BLaER1 treated with 17β-estradiol and CSF1 and Interleukin-3, amounts not matched to agents 10 nM and 100 nM (cell line): Measurements from ENCODE around the gene SLC2A8.

Experiments used
- H3K27ac ChIP-seq, 11 experiments: shearing (Covaris generic); formaldehyde crosslinking; 2 replicates each; pipeline ENCODE4 v1.8.1; 2022
- H3K27me3 ChIP-seq, 11 experiments: shearing (Covaris generic); formaldehyde crosslinking; 2 replicates each; pipeline ENCODE4 v1.8.1; 2022
- H3K36me3 ChIP-seq, 11 experiments: shearing (Covaris generic); formaldehyde crosslinking; 2 replicates each; pipeline ENCODE4 v1.8.1; 2022
- H3K4me1 ChIP-seq, 10 experiments: shearing (Covaris generic); formaldehyde crosslinking; 2 replicates each; pipeline ENCODE4 v1.8.1; 2022
- H3K4me2 ChIP-seq, 11 experiments: shearing (Covaris generic); formaldehyde crosslinking; 2 replicates each; pipeline ENCODE4 v1.8.1; 2022
- H3K4me3 ChIP-seq, 10 experiments: shearing (Covaris generic); formaldehyde crosslinking; 2 replicates each; pipeline ENCODE4 v1.8.1; 2022
- H3K9ac ChIP-seq, 11 experiments: shearing (Covaris generic); formaldehyde crosslinking; 2 replicates each; pipeline ENCODE4 v1.8.1; 2022
- H3K9me3 ChIP-seq, 11 experiments: shearing (Covaris generic); formaldehyde crosslinking; replicated peaks in 1 of 11; 2 replicates each; pipeline ENCODE4 v1.8.1; 2022
- H4K20me1 ChIP-seq, 11 experiments: shearing (Covaris generic); formaldehyde crosslinking; 2 replicates each; pipeline ENCODE4 v1.8.1; 2022
- Cebpa-rat ChIP-seq, 11 experiments: shearing (Covaris generic); IDR thresholded peaks; 2 replicates each; pipeline ENCODE4 v1.8.1; 2022

The SLC2A8 gene

DNA sequence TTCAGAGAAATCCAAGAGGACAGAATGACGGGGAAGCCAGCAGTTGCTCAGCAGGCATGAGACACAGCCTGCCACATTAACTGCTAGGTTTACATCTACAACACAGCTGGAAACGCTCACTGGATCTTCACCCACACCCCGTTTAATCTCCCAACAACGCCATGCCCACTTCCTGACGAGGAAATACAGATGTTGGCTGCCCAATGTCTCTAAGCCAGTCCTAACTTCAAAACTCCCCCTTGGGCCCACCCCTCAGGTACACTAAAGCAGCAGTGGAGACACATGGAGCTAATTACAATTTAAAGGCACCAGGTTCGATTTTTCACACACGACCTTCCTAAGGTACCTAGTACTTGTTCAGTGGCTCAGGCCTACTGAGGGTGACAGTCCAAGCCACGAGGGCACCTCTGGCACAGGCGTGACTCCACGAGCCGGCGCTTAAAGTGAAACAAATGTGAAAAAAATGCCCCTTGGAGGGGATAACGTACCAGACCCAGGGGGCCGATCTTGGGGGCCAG is 53.3 kb downstream of the SLC2A8 start:
- H3K4me2 ChIP-seq: peak overlapping the region; percentile 91 to 100 (median 97)
- H3K9me3 ChIP-seq: peaks cover 0 to 34% (median 12%) of the 10 kb centered on the region in 11 experiments; a peak in 18 of 22 replicates
- no peaks in the 10 kb centered on the region for H3K27me3 ChIP-seq
- TF ChIP-seq Cebpa-rat (IDR thresholded peaks at IDR 0.05): no peak
- H4K20me1 ChIP-seq: peaks cover 51 to 58% (median 57%) of the 10 kb centered on the region in 11 experiments
- peak overlapping the region; percentile 87 to 100 (median 96) for H3K4me3 ChIP-seq
- peaks cover 32 to 58% (median 47%) of the 10 kb centered on the region in 10 experiments for H3K4me1 ChIP-seq
- H3K36me3 ChIP-seq: peaks cover 53 to 70% (median 55%) of the 10 kb centered on the region in 11 experiments
- H3K27ac ChIP-seq: peak overlapping the region; percentile 80 to 99 (median 95)
- H3K9ac ChIP-seq: peak overlapping the region; percentile 94 to 100 (median 98)

DNA sequence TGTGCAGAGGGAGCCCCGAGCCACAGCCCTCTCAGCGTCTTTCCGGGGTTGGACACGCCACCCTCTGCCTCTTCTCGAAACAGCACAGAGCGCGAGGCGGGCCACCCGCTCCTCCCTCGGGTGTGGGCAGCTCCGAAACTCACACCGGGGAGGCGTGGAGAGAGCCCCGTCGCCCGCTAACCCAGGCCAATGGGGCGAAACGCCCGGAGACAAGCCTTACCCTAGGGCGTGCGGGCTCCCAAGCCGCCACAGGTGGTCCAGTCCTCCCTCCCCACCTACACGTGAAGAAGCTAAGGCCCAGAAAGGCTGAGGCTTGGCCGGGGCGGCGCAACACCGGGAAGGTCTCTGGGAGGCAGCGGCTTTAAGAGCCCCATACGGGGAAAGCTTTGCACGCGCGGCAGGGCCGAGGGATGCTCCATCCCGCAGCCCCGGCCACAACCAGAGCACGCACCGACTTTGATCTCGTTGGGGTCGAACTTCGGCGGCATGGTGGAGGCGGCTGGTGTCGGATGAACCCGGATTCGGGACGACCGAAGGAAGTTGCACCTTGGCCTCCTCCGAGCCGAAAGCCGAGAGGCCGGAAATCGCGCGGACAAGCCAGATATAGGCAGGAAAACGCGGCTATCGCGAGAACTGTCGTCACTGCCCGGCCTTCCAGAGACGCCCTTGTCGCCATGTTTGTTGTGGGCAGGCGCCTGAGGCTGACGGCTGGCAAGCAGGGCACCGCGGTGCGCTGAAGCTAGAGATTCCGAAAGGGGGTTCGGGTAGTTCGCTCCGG is 54.0 kb downstream of the SLC2A8 start, which contains the start of the genes LRSAM1 and RPL12:
LRSAM1 (plus strand) TSS at position 681 of the 778 bp plus-strand sequence. CDS start 3,018 bp downstream, outside the sequence.
RPL12 (minus strand) TSS at position 577 of the 778 bp plus-strand sequence; CDS start at position 488, 89 bp downstream.
- Histone ChIP-seq H3K9ac (peak within 1 kb of the TSS; percentile 94 to 100 (median 98)), H3K4me1 (peaks cover 32 to 65% (median 54%) of the 10 kb centered on the region in 10 experiments), H3K27ac (peak within 1 kb of the TSS; percentile 80 to 99 (median 95)), H3K9me3 (peaks cover 0 to 27% (median 4%) of the 10 kb centered on the region in 11 experiments; a peak in 14 of 22 replicates), H4K20me1 (peaks cover 50 to 51% (median 50%) of the 10 kb centered on the region in 11 experiments), H3K36me3 (peaks cover 46 to 63% (median 48%) of the 10 kb centered on the region in 11 experiments), H3K4me3 (peak within 1 kb of the TSS; percentile 87 to 100 (median 96)), H3K27me3 (no peaks in the 10 kb centered on the region), H3K4me2 (peak within 1 kb of the TSS; percentile 91 to 100 (median 97))
- TF ChIP-seq Cebpa-rat (IDR thresholded peaks at IDR 0.05): no peak

GRCh38 chr9:127451608-127451857 is 54.6 kb downstream of the SLC2A8 start:
- H3K4me2 ChIP-seq: peak overlapping the region; percentile 85 to 99 (median 91)
- H3K9ac ChIP-seq: peak overlapping the region; percentile 94 to 100 (median 98)
- no peaks in the 10 kb centered on the region for H3K27me3 ChIP-seq
- peaks cover 0 to 22% (median 0%) of the 10 kb centered on the region in 11 experiments; a peak in 8 of 22 replicates for H3K9me3 ChIP-seq
- peak overlapping the region; percentile 80 to 99 (median 95) for H3K27ac ChIP-seq
- H3K36me3 ChIP-seq: peaks cover 41 to 58% (median 43%) of the 10 kb centered on the region in 11 experiments
- TF ChIP-seq Cebpa-rat (IDR thresholded peaks at IDR 0.05): no peak
- peaks cover 44 to 46% (median 45%) of the 10 kb centered on the region in 11 experiments for H4K20me1 ChIP-seq
- peak overlapping the region; percentile 87 to 100 (median 96) for H3K4me3 ChIP-seq
- peaks cover 32 to 70% (median 56%) of the 10 kb centered on the region in 10 experiments for H3K4me1 ChIP-seq

GRCh38 chr9:127451858-127452656 is 55.1 kb downstream of the SLC2A8 start:
- TF ChIP-seq Cebpa-rat (IDR thresholded peaks at IDR 0.05): no peak
- peaks cover 32 to 68% (median 52%) of the 10 kb centered on the region in 10 experiments for H3K4me1 ChIP-seq
- peak overlapping the region; percentile 94 to 100 (median 98) for H3K9ac ChIP-seq
- H3K4me3 ChIP-seq: peak overlapping the region; percentile 87 to 100 (median 96)
- H3K9me3 ChIP-seq: peaks cover 0 to 17% (median 0%) of the 10 kb centered on the region in 11 experiments; a peak in 8 of 22 replicates
- H4K20me1 ChIP-seq: peaks cover 39 to 40% (median 40%) of the 10 kb centered on the region in 11 experiments
- H3K27ac ChIP-seq: peak overlapping the region; percentile 80 to 99 (median 95)
- H3K36me3 ChIP-seq: peaks cover 36 to 56% (median 42%) of the 10 kb centered on the region in 11 experiments
- no peaks in the 10 kb centered on the region for H3K27me3 ChIP-seq
- peak overlapping the region; percentile 85 to 99 (median 91) for H3K4me2 ChIP-seq

DNA sequence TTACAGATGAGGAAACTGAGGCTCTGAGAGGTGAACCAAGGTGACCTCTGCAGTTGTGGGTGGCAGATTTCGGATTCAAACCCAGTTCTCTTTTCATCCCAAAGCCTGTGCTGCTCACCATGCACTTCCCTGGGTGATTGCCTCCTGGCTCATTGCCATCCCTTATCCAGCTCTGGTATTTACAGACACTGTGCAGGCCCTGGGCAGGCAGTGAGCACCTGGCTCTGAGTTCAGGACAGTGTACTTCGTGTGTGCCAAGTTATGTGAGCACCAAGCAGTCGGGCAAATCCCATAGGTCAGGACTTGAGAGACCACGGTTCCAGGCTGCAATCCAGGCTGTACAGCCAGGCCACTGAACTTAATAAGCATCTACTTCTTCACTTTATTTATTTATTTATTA is 55.7 kb downstream of the SLC2A8 start:
- peaks cover 0 to 10% (median 0%) of the 10 kb centered on the region in 11 experiments; a peak in 6 of 22 replicates for H3K9me3 ChIP-seq
- peak overlapping the region in 8 of 10 experiments; percentile 87 to 100 (median 96); a peak in 12 of 20 replicates for H3K4me3 ChIP-seq
- TF ChIP-seq Cebpa-rat (IDR thresholded peaks at IDR 0.05): no peak
- peaks cover 30 to 56% (median 42%) of the 10 kb centered on the region in 11 experiments for H3K36me3 ChIP-seq
- peaks cover 32 to 68% (median 46%) of the 10 kb centered on the region in 10 experiments for H3K4me1 ChIP-seq
- H3K27me3 ChIP-seq: no peaks in the 10 kb centered on the region
- peak overlapping the region in 2 of 11 experiments; percentile 98; a peak in 1 of 22 replicates for H3K9ac ChIP-seq
- peaks cover 33 to 34% (median 33%) of the 10 kb centered on the region in 11 experiments for H4K20me1 ChIP-seq
- H3K4me2 ChIP-seq: peak overlapping the region; percentile 85 to 99 (median 91)
- no peak overlapping the region for H3K27ac ChIP-seq

DNA sequence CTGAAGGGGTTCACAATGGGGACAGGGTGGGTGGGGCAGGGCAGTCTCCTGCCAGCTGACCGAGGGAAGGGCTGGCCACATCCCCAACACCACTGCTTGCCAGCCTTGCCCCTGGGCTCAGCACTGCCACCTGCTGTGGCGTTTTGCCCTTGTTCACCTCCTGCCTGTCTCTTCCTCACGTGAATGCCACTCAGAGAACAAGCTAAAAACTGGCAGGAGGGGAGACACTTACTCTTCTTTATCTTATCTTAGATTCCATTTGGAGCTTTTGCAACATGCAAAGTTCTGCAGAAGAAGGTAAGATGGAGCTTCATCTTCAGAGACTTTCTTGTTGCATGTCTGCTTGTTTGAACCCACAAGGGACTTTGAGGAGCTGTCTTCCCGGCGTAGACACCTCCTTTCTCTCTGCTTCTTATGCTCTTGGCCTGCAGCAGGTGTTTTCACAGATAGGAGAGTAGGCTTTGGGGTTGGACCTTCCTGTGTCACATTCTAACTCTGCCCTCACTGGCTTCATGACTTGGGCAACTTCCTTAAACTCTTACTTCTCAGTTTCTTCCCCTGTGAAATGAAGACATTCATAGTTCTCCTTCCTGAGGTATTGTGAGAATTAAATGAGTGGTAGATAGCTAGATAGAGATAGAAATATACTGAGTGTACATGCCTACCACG is 58.5 kb downstream of the SLC2A8 start:
- Histone ChIP-seq H3K4me1 (peaks cover 10 to 51% (median 25%) of the 10 kb centered on the region in 10 experiments), H4K20me1 (peaks cover 5 to 6% (median 6%) of the 10 kb centered on the region in 11 experiments), H3K27me3 (no peaks in the 10 kb centered on the region), H3K9ac (0 out of 22 replicates have a peak overlapping the region, but pooled peaks of 1 of the 11 experiments have one; percentile 20), H3K9me3 (no peaks in the 10 kb centered on the region), H3K4me2 (peak overlapping the region in 10 of 11 experiments; percentile 9 to 75 (median 56); a peak in 15 of 22 replicates), H3K36me3 (peaks cover 17 to 48% (median 32%) of the 10 kb centered on the region in 11 experiments), H3K4me3 (no peak overlapping the region), H3K27ac (peak overlapping the region in 7 of 11 experiments; percentile 18 to 51 (median 26); a peak in 8 of 22 replicates)
- TF ChIP-seq Cebpa-rat (IDR thresholded peaks at IDR 0.05): no peak

DNA sequence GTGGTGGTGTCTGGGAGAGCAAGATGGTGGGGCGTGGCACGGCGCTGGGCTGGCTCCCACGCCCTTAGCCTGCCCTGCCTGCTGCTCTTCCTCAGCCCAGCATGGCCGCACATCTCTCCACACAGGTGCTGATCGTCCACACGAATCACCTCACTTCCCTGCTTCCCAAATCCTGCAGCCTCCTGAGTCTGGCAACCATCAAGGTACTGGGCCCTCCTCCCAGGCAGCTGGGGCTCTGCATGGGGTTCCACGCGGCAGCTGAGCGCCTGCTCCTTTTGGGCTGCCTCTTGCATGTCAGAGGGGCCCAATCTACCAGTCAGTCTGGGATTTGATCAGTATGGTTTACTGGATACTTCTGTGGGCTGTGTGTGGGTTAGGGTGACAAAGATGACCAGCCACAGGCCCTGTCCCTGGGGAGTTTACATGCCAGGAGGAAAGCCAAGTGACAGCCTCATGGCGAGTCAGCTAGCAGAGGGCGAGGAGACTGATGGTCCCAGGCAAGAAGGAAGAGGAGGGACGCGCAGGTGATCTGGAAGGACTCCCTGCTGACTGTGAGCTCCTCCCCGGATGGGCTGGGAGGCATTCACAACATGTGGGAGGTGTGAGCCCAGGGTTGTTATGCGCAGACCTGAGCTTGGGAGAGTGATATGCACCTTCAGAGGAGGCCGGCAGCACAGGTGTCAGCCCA is 60.4 kb downstream of the SLC2A8 start:
- Histone ChIP-seq H3K4me2 (no peak overlapping the region), H3K4me3 (no peak overlapping the region), H3K36me3 (peaks cover 22 to 64% (median 42%) of the 10 kb centered on the region in 11 experiments), H3K27ac (no peak overlapping the region), H3K9me3 (no peaks in the 10 kb centered on the region), H3K9ac (no peak overlapping the region), H3K4me1 (peaks cover 5 to 48% (median 21%) of the 10 kb centered on the region in 10 experiments), H3K27me3 (no peaks in the 10 kb centered on the region), H4K20me1 (no peaks in the 10 kb centered on the region; a peak in 3 of 22 replicates)
- no peak for TF ChIP-seq Cebpa-rat (IDR thresholded peaks at IDR 0.05)
